K562 (cell line): ENCODE data around the gene SKOR1. TPM values are rescaled to one million over a fixed set of nuclear protein-coding genes. Genes with fewer than 3 reads are reported as not detected.

Experiments
- ATF1 ChIP-seq, 2 experiments: fragments of 450-650 bp in 1 of 2; IDR thresholded peaks; 2 replicates each; pipeline ENCODE4 v1.6.1; 2016; ENCODE audit warnings: missing compliant biosample characterization in 1 of 2, missing genetic modification characterization in 1 of 2
- BRD4 ChIP-seq: fragments of 200-600 bp; sonication (generic); IDR thresholded peaks from 2 replicates; pipeline ENCODE4 v1.6.1; 2017; ENCODE audit warnings: inconsistent platforms
- BRF1 ChIP-seq: IDR thresholded peaks from 3 replicates; pipeline ENCODE4 v1.6.1; 2011; ENCODE audit warnings: borderline replicate concordance, mild to moderate bottlenecking; ENCODE audit not compliant: insufficient read length; ENCODE audit errors: extremely low read depth
- CCAR2 ChIP-seq: fragments of 200-400 bp; formaldehyde crosslinking; IDR thresholded peaks from 2 replicates; pipeline ENCODE4 v1.6.1; 2017; ENCODE audit warnings: mild to moderate bottlenecking, low read depth, low read length
- CTBP1 ChIP-seq: fragments of 450-650 bp; IDR thresholded peaks from 2 replicates; pipeline ENCODE4 v1.6.1; 2016; ENCODE audit warnings: borderline replicate concordance
- ELF4 ChIP-seq: fragments of 450-650 bp; formaldehyde crosslinking; IDR thresholded peaks from 2 replicates; pipeline ENCODE4 v1.4.0; 2022; ENCODE audit warnings: missing genetic modification characterization
- JUND ChIP-seq, 2 experiments: IDR thresholded peaks; 2 replicates in 1 of 2; 3 replicates in 1 of 2; pipeline ENCODE4 v1.6.1; 2011; ENCODE audit warnings: borderline replicate concordance in 2 of 2, low read depth in 2 of 2, low read length in 2 of 2, improper control_type of control experiment in 1 of 2, missing biosample characterization in 1 of 2, missing genetic modification characterization in 1 of 2, missing genetic modification reagents in 1 of 2
- NELFE ChIP-seq: IDR thresholded peaks from 2 replicates; pipeline ENCODE4 v1.6.1; 2011; ENCODE audit warnings: mild to moderate bottlenecking; ENCODE audit not compliant: insufficient read depth, insufficient read length
- NONO ChIP-seq, 2 experiments: fragments of 200-400 bp in 1 of 2; fragments of 450-650 bp in 1 of 2; formaldehyde crosslinking in 1 of 2; IDR thresholded peaks; 2 replicates each; pipeline ENCODE4 v1.6.1; 2017; ENCODE audit warnings: low read depth in 2 of 2, mild to moderate bottlenecking in 2 of 2, moderate library complexity in 2 of 2, low read length in 1 of 2
- RFX5 ChIP-seq: IDR thresholded peaks from 2 replicates; pipeline ENCODE4 v1.6.1; 2011; ENCODE audit warnings: low read depth, mild to moderate bottlenecking, improper control_type of control experiment, low read length
- RFX7 ChIP-seq: fragments of 250-450 bp; sonication (Bioruptor Pico); IDR thresholded peaks from 2 replicates; pipeline ENCODE4 v1.5.1; 2021; ENCODE audit warnings: mild to moderate bottlenecking
- SOX6 ChIP-seq: fragments of 450-650 bp; IDR thresholded peaks from 2 replicates; pipeline ENCODE4 v1.6.1; 2014; ENCODE audit warnings: mild to moderate bottlenecking
- SRF ChIP-seq, 2 experiments: fragments of 250-450, 450-650 bp in 1 of 2; sonication (Bioruptor Pico) in 1 of 2; sonication (generic) in 1 of 2; formaldehyde crosslinking; IDR thresholded peaks; 2 replicates each; pipeline versions ENCODE4 v1.5.0 to v1.5.1; 2020 to 2022; ENCODE audit warnings: mild to moderate bottlenecking in 1 of 2, missing genetic modification reagents in 1 of 2
- TEAD4 ChIP-seq, 2 experiments: sonication (generic) in 1 of 2; formaldehyde crosslinking in 1 of 2; IDR thresholded peaks; 2 replicates each; pipeline versions ENCODE4 v1.6.1 to v1.8.0; 2012 to 2022; ENCODE audit warnings: borderline replicate concordance in 1 of 2, inconsistent platforms in 1 of 2, low read length in 1 of 2, mild to moderate bottlenecking in 1 of 2, missing genetic modification reagents in 1 of 2
- YBX1 ChIP-seq: fragments of 450-650 bp; IDR thresholded peaks from 2 replicates; pipeline ENCODE4 v1.7.1; 2016; ENCODE audit warnings: mild to moderate bottlenecking
- ZNF121 ChIP-seq: sonication (generic); formaldehyde crosslinking; conservative IDR thresholded peaks from 2 replicates; pipeline ENCODE4 v1.8.0; 2022; ENCODE audit warnings: missing genetic modification reagents
- ZNF354B ChIP-seq: fragments of 250-450 bp; sonication (Bioruptor Pico); IDR thresholded peaks from 2 replicates; pipeline ENCODE4 v1.4.0; 2020
- ZNF551 ChIP-seq: fragments of 250-450 bp; sonication (Bioruptor Pico); IDR thresholded peaks from 2 replicates; pipeline ENCODE4 v1.5.0; 2021; ENCODE audit warnings: mild to moderate bottlenecking, moderate library complexity
- ZZZ3 ChIP-seq: fragments of 450-650 bp; IDR thresholded peaks from 2 replicates; pipeline ENCODE4 v1.6.1; 2016; ENCODE audit warnings: antibody characterized with exemption, mild to moderate bottlenecking, moderate library complexity
- polyA plus RNA-seq, 8 experiments: library from polyadenylated mRNA; depleted of rRNA in 4 of 8; stranded (reverse) in 5 of 8; unstranded in 3 of 8; fragments of >200 nt; fragmentation: Nextera tagmentation in 2 of 8; fragmentation: Illumina TruSeq in 1 of 8; extraction: Ambion mirVana in 2 of 8; extraction: Trizol in 1 of 8; gene quantifications; 2 replicates each; pipeline versions ENCODE4 v1.2.1 to v1.2.3, GENCODE V29; 2011 to 2014; ENCODE audit warnings: inconsistent platforms in 1 of 8, missing spikeins in 1 of 8
- total RNA-seq, 7 experiments: library from RNA; depleted of rRNA in 6 of 7; stranded (reverse); fragments of >200 nt in 6 of 7; fragmentation: Illumina TruSeq in 2 of 7; extraction: Trizol in 2 of 7; gene quantifications; 2 replicates each; pipeline versions ENCODE4 v1.2.1 to v1.2.3, GENCODE V29; 2011 to 2021; ENCODE audit warnings: low replicate concordance in 1 of 7
- TF ChIP-seq, protein P1 (sequence below): fragments of 250-450 bp; sonication (Bioruptor Pico); IDR thresholded peaks from 2 replicates; pipeline ENCODE4 v1.5.0; 2021; ENCODE audit warnings: mild to moderate bottlenecking, moderate library complexity
- TF ChIP-seq, protein P2 (sequence below): sonication (generic); IDR thresholded peaks from 2 replicates; pipeline ENCODE4 v1.6.1; 2016
- TF ChIP-seq, protein P3 (sequence below), 3 experiments: IDR thresholded peaks in 2 of 3; conservative IDR thresholded peaks in 1 of 3; 2 replicates each; pipeline ENCODE4 v1.5.1; 2011 to 2012; ENCODE audit warnings: low read length in 3 of 3, mild to moderate bottlenecking in 3 of 3, control low read depth in 2 of 3, improper control_type of control experiment in 1 of 3, inconsistent platforms in 1 of 3, low read depth in 1 of 3, mixed read lengths in 1 of 3, moderate library complexity in 1 of 3; ENCODE audit not compliant: insufficient read depth in 2 of 3

The SKOR1 gene
- total and polyA plus RNA-seq, 9 of the 15 experiments (the other 6 are each of a cell fraction or from before 2014, with no cell fraction given): 0.04 to 0.41 (median 0.09) TPM; not detected in 3

DNA sequence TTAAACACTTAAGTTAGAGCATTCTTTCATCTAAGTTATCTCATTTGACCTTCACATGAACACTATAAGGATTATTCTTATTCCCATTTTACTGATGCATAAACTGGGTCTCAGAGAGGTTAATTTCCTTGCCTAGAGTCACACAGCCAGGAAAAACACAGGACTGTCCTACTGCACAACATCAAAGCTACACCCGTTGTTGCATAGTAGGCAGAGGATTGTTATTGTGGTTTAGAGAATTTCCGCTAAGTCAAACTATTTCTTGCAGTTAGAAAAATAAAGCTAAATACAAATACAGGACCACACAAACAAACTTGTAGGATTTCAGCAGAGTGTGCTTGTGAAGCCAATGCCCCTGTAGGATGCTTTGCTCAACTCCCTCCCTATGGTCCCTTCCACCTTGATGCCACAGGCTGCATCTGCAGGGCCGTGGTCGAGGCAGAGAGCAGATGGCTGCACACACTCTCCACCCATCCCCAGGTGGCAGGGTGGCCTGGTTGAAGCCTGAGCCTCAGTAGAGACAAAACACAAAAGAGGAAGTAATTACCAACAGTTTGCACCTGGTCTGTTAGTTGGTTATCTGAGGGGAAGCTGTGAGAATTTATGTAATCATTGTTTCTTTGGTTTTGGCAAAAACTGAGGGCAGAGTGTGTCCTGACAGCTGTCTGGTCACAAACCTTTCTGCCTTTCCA, 41.1 kb upstream of the SKOR1 start (continued):
- TF ChIP-seq NONO (IDR thresholded peaks at IDR 0.05; ENCODE audit: low read depth in 2 of 2, low read length in 1 of 2) (no peak), BRD4 (no peak), NELFE (no peak), TEAD4 (IDR thresholded peaks at IDR 0.05; ENCODE audit: low read length) (peak; percentile 62; the same call in 1 of the 2 replicates), TEAD4 (CRISPR knock-in tag; IDR thresholded peaks at IDR 0.05; ENCODE audit: borderline replicate concordance) (no peak), ZZZ3 (no peak), JUND (IDR thresholded peaks at IDR 0.05; ENCODE audit: borderline replicate concordance, low read depth, low read length) (no peak), JUND (tag; IDR thresholded peaks at IDR 0.05; ENCODE audit: borderline replicate concordance, low read depth, low read length) (no peak), ZNF121 (CRISPR knock-in tag) (no peak), YBX1 (no peak), CCAR2 (no peak), ZNF551 (CRISPR knock-in tag) (no peak), ZNF354B (CRISPR knock-in tag) (no peak), SOX6 (0 out of 2 replicates have a peak, but pooled peaks have one; percentile 24), ELF4 (CRISPR knock-in tag) (no peak), RFX5 (no peak), BRF1 (no peak), ATF1 (CRISPR knock-in tag; IDR thresholded peaks at IDR 0.05) (no peak), ATF1 (tag; IDR thresholded peaks at IDR 0.05) (no peak), RFX7 (CRISPR knock-in tag) (no peak), CTBP1 (peak; percentile 45; the same call in 1 of the 2 replicates), SRF (CRISPR knock-in tag; IDR thresholded peaks at IDR 0.05) (no peak)
- TF ChIP-seq, protein P1, sequence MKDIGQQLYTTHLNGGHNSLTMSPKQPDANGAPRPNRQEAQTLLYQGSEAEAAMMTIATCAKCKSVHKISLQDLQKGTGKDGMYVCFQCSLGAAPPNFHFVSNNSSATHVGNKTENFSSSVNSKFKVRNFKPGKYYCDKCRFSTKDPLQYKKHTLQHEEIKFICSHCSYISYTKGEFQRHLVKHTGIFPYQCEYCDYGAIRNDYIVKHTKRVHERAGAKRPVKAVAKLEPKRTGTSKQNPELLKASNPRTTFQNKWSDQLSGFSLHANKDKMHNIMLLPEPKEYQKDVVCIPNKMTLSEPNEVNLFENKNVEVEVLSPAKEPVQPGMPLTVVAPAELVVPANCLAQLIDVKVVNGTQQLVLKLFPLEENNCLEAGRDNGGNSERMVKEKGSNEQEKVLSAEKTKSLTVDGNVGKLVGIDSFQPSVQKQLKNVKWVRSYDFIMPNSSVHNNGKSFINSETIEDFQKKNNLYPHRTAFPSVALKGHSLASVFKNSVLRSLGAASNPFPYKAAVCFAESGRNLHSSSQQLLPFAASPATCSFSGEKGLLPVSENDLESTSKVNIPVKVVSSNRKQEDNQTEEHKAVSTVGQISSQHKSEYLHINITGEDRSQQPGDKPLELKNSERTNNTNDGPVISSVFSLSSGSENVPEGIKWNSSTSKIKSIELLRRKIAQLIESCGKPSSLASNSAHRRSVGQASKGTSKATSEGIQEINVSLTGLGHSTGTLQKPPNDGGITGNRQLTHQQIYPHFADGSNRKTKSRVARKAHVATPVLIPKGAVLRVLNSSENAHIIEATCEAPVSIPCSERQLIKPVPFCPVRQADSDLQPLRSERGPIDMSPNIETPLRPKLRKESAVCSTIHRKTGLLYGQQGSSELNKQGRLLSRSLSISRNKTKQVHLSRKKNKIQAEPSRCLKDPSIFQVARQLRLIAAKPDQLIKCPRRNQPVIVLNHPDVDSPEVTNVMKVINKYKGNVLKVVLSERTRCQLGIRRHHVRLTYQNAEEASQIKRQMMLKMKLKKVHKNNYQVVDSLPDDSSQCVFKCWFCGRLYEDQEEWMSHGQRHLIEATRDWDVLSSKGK: no peak
- TF ChIP-seq, protein P2, sequence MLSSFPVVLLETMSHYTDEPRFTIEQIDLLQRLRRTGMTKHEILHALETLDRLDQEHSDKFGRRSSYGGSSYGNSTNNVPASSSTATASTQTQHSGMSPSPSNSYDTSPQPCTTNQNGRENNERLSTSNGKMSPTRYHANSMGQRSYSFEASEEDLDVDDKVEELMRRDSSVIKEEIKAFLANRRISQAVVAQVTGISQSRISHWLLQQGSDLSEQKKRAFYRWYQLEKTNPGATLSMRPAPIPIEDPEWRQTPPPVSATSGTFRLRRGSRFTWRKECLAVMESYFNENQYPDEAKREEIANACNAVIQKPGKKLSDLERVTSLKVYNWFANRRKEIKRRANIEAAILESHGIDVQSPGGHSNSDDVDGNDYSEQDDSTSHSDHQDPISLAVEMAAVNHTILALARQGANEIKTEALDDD: peak; percentile 43; the same call in 1 of the 2 replicates
- TF ChIP-seq, protein P3, sequence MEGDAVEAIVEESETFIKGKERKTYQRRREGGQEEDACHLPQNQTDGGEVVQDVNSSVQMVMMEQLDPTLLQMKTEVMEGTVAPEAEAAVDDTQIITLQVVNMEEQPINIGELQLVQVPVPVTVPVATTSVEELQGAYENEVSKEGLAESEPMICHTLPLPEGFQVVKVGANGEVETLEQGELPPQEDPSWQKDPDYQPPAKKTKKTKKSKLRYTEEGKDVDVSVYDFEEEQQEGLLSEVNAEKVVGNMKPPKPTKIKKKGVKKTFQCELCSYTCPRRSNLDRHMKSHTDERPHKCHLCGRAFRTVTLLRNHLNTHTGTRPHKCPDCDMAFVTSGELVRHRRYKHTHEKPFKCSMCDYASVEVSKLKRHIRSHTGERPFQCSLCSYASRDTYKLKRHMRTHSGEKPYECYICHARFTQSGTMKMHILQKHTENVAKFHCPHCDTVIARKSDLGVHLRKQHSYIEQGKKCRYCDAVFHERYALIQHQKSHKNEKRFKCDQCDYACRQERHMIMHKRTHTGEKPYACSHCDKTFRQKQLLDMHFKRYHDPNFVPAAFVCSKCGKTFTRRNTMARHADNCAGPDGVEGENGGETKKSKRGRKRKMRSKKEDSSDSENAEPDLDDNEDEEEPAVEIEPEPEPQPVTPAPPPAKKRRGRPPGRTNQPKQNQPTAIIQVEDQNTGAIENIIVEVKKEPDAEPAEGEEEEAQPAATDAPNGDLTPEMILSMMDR (IDR thresholded peaks at IDR 0.05 in 2 of 3, conservative IDR thresholded peaks at IDR 0.05 in 1 of 3; ENCODE audit: insufficient read depth in 2 of 3, low read depth in 1 of 3, low read length in 3 of 3): no peak
